ENCODE measurements around the gene POU6F2. TPM values are rescaled to one million over a fixed set of nuclear protein-coding genes. Genes with fewer than 3 reads are reported as not detected.

Gene POU6F2
- total RNA-seq, 1 experiment from 2014 or later: 2.9 TPM

DNA sequence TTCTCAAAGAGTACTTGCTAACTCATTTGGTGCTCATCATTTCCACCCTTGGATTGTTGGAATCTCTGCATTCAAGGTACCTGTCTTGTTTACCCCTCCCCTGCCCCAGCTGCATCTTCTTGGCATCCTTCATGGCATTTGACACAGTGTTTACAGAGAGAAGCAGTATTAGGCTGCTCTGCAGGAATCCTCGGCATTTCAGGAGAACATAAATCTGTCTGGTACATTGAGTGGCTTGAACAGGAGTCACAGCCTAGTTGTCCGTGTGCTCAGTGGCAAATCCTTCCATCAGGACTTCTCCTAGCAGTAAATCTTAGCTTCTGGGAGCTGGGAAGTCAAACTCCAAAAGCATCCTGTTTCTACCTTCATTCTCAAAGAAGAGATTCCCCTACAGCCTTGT, 451.7 kb downstream of the POU6F2 start (continued):
- TF ChIP-seq, protein P1, sequence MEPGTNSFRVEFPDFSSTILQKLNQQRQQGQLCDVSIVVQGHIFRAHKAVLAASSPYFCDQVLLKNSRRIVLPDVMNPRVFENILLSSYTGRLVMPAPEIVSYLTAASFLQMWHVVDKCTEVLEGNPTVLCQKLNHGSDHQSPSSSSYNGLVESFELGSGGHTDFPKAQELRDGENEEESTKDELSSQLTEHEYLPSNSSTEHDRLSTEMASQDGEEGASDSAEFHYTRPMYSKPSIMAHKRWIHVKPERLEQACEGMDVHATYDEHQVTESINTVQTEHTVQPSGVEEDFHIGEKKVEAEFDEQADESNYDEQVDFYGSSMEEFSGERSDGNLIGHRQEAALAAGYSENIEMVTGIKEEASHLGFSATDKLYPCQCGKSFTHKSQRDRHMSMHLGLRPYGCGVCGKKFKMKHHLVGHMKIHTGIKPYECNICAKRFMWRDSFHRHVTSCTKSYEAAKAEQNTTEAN (CRISPR knock-in tag; IDR thresholded peaks at IDR 0.05): no peak

DNA sequence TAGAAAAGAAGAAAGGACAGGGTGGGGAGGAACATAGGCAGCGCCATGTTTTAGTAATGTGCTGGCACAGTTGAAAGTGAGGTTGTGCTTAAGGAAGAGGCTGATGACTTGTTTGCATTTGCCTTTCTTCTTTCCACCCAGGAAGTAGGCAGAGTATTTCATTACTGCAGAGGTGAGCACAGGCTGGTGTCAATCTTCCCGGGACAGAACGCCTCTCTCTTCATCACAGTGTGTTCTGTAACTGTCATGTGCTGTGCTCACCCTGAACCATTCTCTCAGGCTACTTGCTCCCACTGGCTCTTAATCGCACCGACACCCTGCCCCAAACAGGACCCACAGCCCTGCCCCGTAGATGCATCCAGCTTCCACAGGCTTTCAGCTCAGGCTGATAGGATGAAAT, 452.7 kb downstream of the POU6F2 start:
- H3K36me3 Mint-ChIP-seq: no peaks in the 10 kb centered on the region
- ATAC-seq (no peak), DNase-seq (ENCODE audit: low spot score) (no peak)
- no peak overlapping the region for H3K27ac Mint-ChIP-seq
- POLR2A ChIA-PET: no interaction called here
- TF ChIP-seq CREM (CRISPR knock-in tag; IDR thresholded peaks at IDR 0.05) (no peak), TP53 (CRISPR knock-in tag; IDR thresholded peaks at IDR 0.05) (no peak), ZNF263 (CRISPR knock-in tag; IDR thresholded peaks at IDR 0.05; ENCODE audit: low read depth) (no peak), ZNF423 (CRISPR knock-in tag; IDR thresholded peaks at IDR 0.05) (no peak), TEAD4 (CRISPR knock-in tag; IDR thresholded peaks at IDR 0.05) (no peak), ZNF317 (CRISPR knock-in tag; IDR thresholded peaks at IDR 0.05; ENCODE audit: borderline replicate concordance, low read depth) (no peak)
- TF ChIP-seq, protein P2, sequence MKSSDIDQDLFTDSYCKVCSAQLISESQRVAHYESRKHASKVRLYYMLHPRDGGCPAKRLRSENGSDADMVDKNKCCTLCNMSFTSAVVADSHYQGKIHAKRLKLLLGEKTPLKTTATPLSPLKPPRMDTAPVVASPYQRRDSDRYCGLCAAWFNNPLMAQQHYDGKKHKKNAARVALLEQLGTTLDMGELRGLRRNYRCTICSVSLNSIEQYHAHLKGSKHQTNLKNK (CRISPR knock-in tag; IDR thresholded peaks at IDR 0.05): no peak
- H3K27me3 Mint-ChIP-seq (ENCODE audit: low read depth): no peaks in the 10 kb centered on the region; the same call in 1 of the 2 replicates
- no peak overlapping the region for H3K4me3 Mint-ChIP-seq
- CTCF ChIA-PET: interaction anchor here (1.4 kb wide), 1 partner anchor 23 kb away, joined by 4 read pairs; no protein-coding TSS in a partner anchor
- peaks cover 25% of the 10 kb centered on the region for H3K4me1 Mint-ChIP-seq
- H3K9me3 Mint-ChIP-seq: 0 out of 2 replicates have a peak, but pooled peaks cover 4% of the 10 kb centered on the region

DNA sequence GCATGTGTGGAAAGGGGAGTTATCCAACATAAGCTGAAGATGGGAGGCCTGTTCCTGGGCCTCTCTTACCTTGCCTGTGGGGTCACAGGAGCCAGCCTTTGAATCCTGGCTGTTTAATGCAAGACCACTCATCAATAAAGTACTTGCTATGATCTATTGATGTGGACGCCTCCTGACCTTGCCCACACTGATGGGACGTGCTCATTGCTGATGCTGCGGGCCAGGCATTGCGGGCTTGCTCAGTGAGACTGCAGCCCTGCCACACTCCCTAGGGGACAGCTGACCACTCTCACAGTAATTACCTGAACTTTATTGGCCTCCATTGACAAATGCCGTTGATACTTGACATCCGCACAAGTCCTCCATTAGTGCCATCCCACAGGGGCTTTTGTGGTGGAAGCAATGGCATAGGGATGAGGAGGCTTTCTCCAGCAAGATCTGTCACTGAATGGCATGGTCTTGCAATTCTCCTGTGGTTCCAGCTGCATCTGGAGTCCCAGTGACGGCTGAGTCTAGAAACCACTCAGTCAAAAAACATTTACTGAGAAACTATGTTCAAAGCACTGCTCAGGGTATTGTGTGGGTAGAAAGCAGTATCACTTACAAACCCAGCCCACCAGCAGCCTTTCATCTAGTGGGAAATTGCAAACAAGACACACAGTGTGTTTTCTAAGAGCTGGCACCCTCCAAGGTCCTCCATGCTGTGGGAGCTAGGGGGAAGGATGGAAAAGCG, 453.4 kb downstream of the POU6F2 start:
- no peak for DNase-seq (ENCODE audit: low spot score)
- ChIA-PET POLR2A (no interaction called here), CTCF (interaction anchor here (1.4 kb wide), 1 partner anchor 22 kb away, joined by 4 read pairs; no protein-coding TSS in a partner anchor)
- Mint-ChIP-seq H3K9me3 (0 out of 2 replicates have a peak, but pooled peaks cover 4% of the 10 kb centered on the region), H3K4me3 (no peak overlapping the region), H3K4me1 (peaks cover 23% of the 10 kb centered on the region), H3K36me3 (no peaks in the 10 kb centered on the region), H3K27ac (no peak overlapping the region), H3K27me3 (ENCODE audit: low read depth) (no peaks in the 10 kb centered on the region; the same call in 1 of the 2 replicates)
- TF ChIP-seq NR2C2 (CRISPR knock-in tag; IDR thresholded peaks at IDR 0.05) (no peak), CBFB (CRISPR knock-in tag; IDR thresholded peaks at IDR 0.05; ENCODE audit: low read depth) (no peak), PRRX2 (CRISPR knock-in tag; IDR thresholded peaks at IDR 0.05) (no peak), GRHL2 (CRISPR knock-in tag; IDR thresholded peaks at IDR 0.05; ENCODE audit: insufficient replicate concordance, severe bottlenecking) (no peak), TEAD1 (CRISPR knock-in tag; IDR thresholded peaks at IDR 0.05) (no peak), ZNF232 (CRISPR knock-in tag; IDR thresholded peaks at IDR 0.05) (no peak), ZNF423 (CRISPR knock-in tag; IDR thresholded peaks at IDR 0.05) (no peak), MYBL2 (CRISPR knock-in tag; IDR thresholded peaks at IDR 0.05) (no peak), ZBTB21 (CRISPR knock-in tag; IDR thresholded peaks at IDR 0.05; ENCODE audit: borderline replicate concordance) (no peak)
- TF ChIP-seq, protein P3, sequence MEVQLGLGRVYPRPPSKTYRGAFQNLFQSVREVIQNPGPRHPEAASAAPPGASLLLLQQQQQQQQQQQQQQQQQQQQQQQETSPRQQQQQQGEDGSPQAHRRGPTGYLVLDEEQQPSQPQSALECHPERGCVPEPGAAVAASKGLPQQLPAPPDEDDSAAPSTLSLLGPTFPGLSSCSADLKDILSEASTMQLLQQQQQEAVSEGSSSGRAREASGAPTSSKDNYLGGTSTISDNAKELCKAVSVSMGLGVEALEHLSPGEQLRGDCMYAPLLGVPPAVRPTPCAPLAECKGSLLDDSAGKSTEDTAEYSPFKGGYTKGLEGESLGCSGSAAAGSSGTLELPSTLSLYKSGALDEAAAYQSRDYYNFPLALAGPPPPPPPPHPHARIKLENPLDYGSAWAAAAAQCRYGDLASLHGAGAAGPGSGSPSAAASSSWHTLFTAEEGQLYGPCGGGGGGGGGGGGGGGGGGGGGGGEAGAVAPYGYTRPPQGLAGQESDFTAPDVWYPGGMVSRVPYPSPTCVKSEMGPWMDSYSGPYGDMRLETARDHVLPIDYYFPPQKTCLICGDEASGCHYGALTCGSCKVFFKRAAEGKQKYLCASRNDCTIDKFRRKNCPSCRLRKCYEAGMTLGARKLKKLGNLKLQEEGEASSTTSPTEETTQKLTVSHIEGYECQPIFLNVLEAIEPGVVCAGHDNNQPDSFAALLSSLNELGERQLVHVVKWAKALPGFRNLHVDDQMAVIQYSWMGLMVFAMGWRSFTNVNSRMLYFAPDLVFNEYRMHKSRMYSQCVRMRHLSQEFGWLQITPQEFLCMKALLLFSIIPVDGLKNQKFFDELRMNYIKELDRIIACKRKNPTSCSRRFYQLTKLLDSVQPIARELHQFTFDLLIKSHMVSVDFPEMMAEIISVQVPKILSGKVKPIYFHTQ (CRISPR knock-in tag; IDR thresholded peaks at IDR 0.05): no peak
- TF ChIP-seq, protein P4, sequence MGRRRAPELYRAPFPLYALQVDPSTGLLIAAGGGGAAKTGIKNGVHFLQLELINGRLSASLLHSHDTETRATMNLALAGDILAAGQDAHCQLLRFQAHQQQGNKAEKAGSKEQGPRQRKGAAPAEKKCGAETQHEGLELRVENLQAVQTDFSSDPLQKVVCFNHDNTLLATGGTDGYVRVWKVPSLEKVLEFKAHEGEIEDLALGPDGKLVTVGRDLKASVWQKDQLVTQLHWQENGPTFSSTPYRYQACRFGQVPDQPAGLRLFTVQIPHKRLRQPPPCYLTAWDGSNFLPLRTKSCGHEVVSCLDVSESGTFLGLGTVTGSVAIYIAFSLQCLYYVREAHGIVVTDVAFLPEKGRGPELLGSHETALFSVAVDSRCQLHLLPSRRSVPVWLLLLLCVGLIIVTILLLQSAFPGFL (CRISPR knock-in tag; IDR thresholded peaks at IDR 0.05; ENCODE audit: borderline replicate concordance): no peak
- TF ChIP-seq, protein P5, sequence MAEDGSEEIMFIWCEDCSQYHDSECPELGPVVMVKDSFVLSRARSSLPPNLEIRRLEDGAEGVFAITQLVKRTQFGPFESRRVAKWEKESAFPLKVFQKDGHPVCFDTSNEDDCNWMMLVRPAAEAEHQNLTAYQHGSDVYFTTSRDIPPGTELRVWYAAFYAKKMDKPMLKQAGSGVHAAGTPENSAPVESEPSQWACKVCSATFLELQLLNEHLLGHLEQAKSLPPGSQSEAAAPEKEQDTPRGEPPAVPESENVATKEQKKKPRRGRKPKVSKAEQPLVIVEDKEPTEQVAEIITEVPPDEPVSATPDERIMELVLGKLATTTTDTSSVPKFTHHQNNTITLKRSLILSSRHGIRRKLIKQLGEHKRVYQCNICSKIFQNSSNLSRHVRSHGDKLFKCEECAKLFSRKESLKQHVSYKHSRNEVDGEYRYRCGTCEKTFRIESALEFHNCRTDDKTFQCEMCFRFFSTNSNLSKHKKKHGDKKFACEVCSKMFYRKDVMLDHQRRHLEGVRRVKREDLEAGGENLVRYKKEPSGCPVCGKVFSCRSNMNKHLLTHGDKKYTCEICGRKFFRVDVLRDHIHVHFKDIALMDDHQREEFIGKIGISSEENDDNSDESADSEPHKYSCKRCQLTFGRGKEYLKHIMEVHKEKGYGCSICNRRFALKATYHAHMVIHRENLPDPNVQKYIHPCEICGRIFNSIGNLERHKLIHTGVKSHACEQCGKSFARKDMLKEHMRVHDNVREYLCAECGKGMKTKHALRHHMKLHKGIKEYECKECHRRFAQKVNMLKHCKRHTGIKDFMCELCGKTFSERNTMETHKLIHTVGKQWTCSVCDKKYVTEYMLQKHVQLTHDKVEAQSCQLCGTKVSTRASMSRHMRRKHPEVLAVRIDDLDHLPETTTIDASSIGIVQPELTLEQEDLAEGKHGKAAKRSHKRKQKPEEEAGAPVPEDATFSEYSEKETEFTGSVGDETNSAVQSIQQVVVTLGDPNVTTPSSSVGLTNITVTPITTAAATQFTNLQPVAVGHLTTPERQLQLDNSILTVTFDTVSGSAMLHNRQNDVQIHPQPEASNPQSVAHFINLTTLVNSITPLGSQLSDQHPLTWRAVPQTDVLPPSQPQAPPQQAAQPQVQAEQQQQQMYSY (CRISPR knock-in tag; IDR thresholded peaks at IDR 0.05): no peak
- TF ChIP-seq, protein P6, sequence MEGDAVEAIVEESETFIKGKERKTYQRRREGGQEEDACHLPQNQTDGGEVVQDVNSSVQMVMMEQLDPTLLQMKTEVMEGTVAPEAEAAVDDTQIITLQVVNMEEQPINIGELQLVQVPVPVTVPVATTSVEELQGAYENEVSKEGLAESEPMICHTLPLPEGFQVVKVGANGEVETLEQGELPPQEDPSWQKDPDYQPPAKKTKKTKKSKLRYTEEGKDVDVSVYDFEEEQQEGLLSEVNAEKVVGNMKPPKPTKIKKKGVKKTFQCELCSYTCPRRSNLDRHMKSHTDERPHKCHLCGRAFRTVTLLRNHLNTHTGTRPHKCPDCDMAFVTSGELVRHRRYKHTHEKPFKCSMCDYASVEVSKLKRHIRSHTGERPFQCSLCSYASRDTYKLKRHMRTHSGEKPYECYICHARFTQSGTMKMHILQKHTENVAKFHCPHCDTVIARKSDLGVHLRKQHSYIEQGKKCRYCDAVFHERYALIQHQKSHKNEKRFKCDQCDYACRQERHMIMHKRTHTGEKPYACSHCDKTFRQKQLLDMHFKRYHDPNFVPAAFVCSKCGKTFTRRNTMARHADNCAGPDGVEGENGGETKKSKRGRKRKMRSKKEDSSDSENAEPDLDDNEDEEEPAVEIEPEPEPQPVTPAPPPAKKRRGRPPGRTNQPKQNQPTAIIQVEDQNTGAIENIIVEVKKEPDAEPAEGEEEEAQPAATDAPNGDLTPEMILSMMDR (IDR thresholded peaks at IDR 0.05): no peak
- ATAC-seq: no peak
